ENCODE measurements around the gene ZNF525. TPM values are rescaled to one million over a fixed set of nuclear protein-coding genes. Genes with fewer than 3 reads are reported as not detected.
"Not testable (repeated sequence)": the region's sequence is repeated elsewhere in the genome, so short reads cannot be mapped to it uniquely, and the experiment has no call there.

ZNF525 gene
- total RNA-seq, 1 experiment from 2014 or later, result 23.4 TPM

- Histone ChIP-seq H3K36me3 (ENCODE audit: control insufficient read depth, insufficient read depth, low read length) (no peaks in the 10 kb centered on the region), H3K27me3 (ENCODE audit: control insufficient read depth, insufficient read depth, low read length) (no peaks in the 10 kb centered on the region), H3K4me1 (ENCODE audit: control insufficient read depth, insufficient read depth, low read length) (no peaks in the 10 kb centered on the region), H3K9me3 (ENCODE audit: control insufficient read depth, insufficient read depth, low read depth, low read length) (peaks cover 16% of the 10 kb centered on the region; the same call in 1 of the 2 replicates), H3K27ac (ENCODE audit: low read length) (peak within 1 kb of the TSS; percentile 93), H3K4me3 (ENCODE audit: low read depth in 2 of 2, low read length in 2 of 2) (peak within 1 kb of the TSS; percentile 86 to 100)
- ATAC-seq, result peak; percentile 99
- CTCF ChIA-PET, result no interaction called here
- BruUV-seq (replicated peaks), result TSS peak; percentile 92
- intact Hi-C loops (cut with micrococcal nuclease; ENCODE audit: unreplicated experiment), result no loop called here
- DNase-seq (ENCODE audit: low read depth, low spot score), result peak; percentile 59
- TF ChIP-seq REST (IDR thresholded peaks at IDR 0.05; ENCODE audit: insufficient read depth in 1 of 2, low read depth in 2 of 2, low read length in 1 of 2) (no peak), TCF7L2 (IDR thresholded peaks at IDR 0.05; ENCODE audit: low read depth, low read length) (no peak), CTCF (IDR thresholded peaks at IDR 0.05) (no peak), POLR2AphosphoS5 (IDR thresholded peaks at IDR 0.05; ENCODE audit: low read depth, low read length) (peak; percentile 95), SIN3A (IDR thresholded peaks at IDR 0.05; ENCODE audit: borderline replicate concordance, insufficient read depth, low read depth, low read length) (peak; percentile 90; the same call in 1 of the 2 replicates)
- in situ Hi-C loops (cut with HindIII; ENCODE audit: low pct_unique_long_range_greater_than_20kb, low sequenced_read_pairs), result no loop called here
- POLR2A ChIA-PET, result interaction anchor here (0.6 to 0.7 kb wide), 2 partner anchors 60 to 113 kb away, joined by 3 to 8 read pairs; no protein-coding TSS in a partner anchor
These were observed 31.7 kb upstream of the ZNF525 start, which contains the start of gene ZNF845 for GRCh38 chr19:53333463-53334449. TSS of gene ZNF845 (plus strand) at chr19:53333749. CDS start at chr19:53341308, 7,559 bp downstream.

- in situ Hi-C loops (cut with HindIII; ENCODE audit: low pct_unique_long_range_greater_than_20kb, low sequenced_read_pairs); H3K36me3 ChIP-seq (ENCODE audit: control insufficient read depth, insufficient read depth, low read length); ATAC-seq; CTCF ChIA-PET; H3K4me3 ChIP-seq (ENCODE audit: low read depth in 2 of 2, low read length in 2 of 2); H3K4me1 ChIP-seq (ENCODE audit: control insufficient read depth, insufficient read depth, low read length); BruUV-seq (replicated peaks); POLR2A ChIA-PET; intact Hi-C loops (cut with micrococcal nuclease; ENCODE audit: unreplicated experiment); H3K27ac ChIP-seq (ENCODE audit: low read length); H3K27me3 ChIP-seq (ENCODE audit: control insufficient read depth, insufficient read depth, low read length); DNase-seq (ENCODE audit: low read depth, low spot score): not testable (repeated sequence)
- peaks cover 35% of the 10 kb centered on the region for H3K9me3 ChIP-seq (ENCODE audit: control insufficient read depth, insufficient read depth, low read depth, low read length)
These were observed 21.1 kb upstream of the ZNF525 start for GRCh38 chr19:53344403-53344802.

- in situ Hi-C loops (cut with HindIII; ENCODE audit: low pct_unique_long_range_greater_than_20kb, low sequenced_read_pairs) (no loop called here), intact Hi-C loops (cut with micrococcal nuclease; ENCODE audit: unreplicated experiment) (no loop called here)
- H3K36me3 ChIP-seq (ENCODE audit: control insufficient read depth, insufficient read depth, low read length), result 0 out of 2 replicates have a peak, but pooled peaks cover 3% of the 10 kb centered on the region
- no peaks in the 10 kb centered on the region for H3K27me3 ChIP-seq (ENCODE audit: control insufficient read depth, insufficient read depth, low read length)
- TF ChIP-seq TCF7L2 (IDR thresholded peaks at IDR 0.05; ENCODE audit: low read depth, low read length) (no peak), POLR2AphosphoS5 (IDR thresholded peaks at IDR 0.05; ENCODE audit: low read depth, low read length) (no peak), REST (IDR thresholded peaks at IDR 0.05; ENCODE audit: insufficient read depth in 1 of 2, low read depth in 2 of 2, low read length in 1 of 2) (no peak), SIN3A (IDR thresholded peaks at IDR 0.05; ENCODE audit: borderline replicate concordance, insufficient read depth, low read depth, low read length) (no peak), CTCF (IDR thresholded peaks at IDR 0.05) (no peak)
- peaks cover 57% of the 10 kb centered on the region for H3K9me3 ChIP-seq (ENCODE audit: control insufficient read depth, insufficient read depth, low read depth, low read length)
- ChIA-PET POLR2A (no interaction called here), CTCF (no interaction called here)
- BruUV-seq (replicated peaks), result no TSS peak
- no peaks in the 10 kb centered on the region for H3K4me1 ChIP-seq (ENCODE audit: control insufficient read depth, insufficient read depth, low read length)
- ATAC-seq (no peak), DNase-seq (ENCODE audit: low read depth, low spot score) (no peak)
- H3K4me3 ChIP-seq (ENCODE audit: low read depth in 2 of 2, low read length in 2 of 2), result no peak overlapping the region
- no peak overlapping the region for H3K27ac ChIP-seq (ENCODE audit: low read length)
These were observed 9.8 kb upstream of the ZNF525 start for GRCh38 chr19:53355739-53356138.

Measured in Panc1 (cell line).